Astrocyte (in vitro differentiated cells and primary cell): ENCODE data around the gene CIBAR2.

ENCODE experiments used
- EZH2 ChIP-seq: IDR thresholded peaks from 2 replicates; pipeline ENCODE4 v1.6.1; 2012; ENCODE audit warnings: mild to moderate bottlenecking, low read length, inconsistent platforms; ENCODE audit not compliant: insufficient read depth
- TF ChIP-seq, protein P1 (sequence below): IDR thresholded peaks from 2 replicates; pipeline ENCODE4 v1.5.1; 2011; ENCODE audit warnings: low read depth, mild to moderate bottlenecking, inconsistent platforms, low read length, moderate library complexity; ENCODE audit not compliant: insufficient read depth

DNA sequence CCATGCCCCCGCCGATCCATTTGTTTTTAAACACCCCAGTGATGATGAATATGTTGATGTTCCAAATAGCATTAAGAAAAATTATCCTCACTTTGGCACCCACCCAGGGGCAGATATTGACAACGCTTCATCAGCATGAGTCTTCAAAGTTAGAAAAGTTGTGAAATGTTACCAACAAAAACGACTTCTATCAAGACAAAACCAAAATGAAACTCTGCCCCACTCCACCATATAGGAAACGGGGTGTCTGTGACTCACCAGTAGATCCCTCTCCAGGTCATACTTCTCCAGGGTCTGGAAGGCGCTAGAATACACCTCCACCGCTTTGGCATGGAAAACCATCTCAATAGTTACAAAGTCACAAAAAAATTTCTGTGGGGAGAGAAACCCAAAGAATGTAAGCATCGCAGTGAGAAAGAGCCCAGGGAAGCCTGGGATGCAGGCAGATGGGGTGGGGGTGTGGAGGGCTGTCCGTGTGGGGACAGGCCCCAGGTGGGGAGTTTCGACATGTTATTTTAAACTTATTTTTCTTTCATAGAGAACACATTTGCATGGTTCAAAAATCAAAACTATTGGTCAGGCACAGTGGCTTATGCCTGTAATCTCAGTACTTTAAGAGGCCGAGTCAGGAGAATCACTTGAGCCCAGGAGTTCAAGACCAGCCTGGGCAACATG lies 10.2 kb downstream of the CIBAR2 start:
- TF ChIP-seq, protein P1, sequence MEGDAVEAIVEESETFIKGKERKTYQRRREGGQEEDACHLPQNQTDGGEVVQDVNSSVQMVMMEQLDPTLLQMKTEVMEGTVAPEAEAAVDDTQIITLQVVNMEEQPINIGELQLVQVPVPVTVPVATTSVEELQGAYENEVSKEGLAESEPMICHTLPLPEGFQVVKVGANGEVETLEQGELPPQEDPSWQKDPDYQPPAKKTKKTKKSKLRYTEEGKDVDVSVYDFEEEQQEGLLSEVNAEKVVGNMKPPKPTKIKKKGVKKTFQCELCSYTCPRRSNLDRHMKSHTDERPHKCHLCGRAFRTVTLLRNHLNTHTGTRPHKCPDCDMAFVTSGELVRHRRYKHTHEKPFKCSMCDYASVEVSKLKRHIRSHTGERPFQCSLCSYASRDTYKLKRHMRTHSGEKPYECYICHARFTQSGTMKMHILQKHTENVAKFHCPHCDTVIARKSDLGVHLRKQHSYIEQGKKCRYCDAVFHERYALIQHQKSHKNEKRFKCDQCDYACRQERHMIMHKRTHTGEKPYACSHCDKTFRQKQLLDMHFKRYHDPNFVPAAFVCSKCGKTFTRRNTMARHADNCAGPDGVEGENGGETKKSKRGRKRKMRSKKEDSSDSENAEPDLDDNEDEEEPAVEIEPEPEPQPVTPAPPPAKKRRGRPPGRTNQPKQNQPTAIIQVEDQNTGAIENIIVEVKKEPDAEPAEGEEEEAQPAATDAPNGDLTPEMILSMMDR: no peak
- no peak for TF ChIP-seq EZH2
